Subcutaneous adipose tissue (tissue), 4 donors: ENCODE measurements around the gene KRTAP10-2. TPM values are rescaled to one million over a fixed set of nuclear protein-coding genes. Genes with fewer than 3 reads are reported as not detected.

Source experiments
- CTCF ChIP-seq: fragments of 450-650 bp; IDR thresholded peaks from one replicate; pipeline ENCODE4 v1.5.1; 2016; ENCODE audit warnings: low read depth, mild to moderate bottlenecking, control low read depth, antibody characterized with exemption, moderate library complexity
- total RNA-seq, 4 donors: library from RNA; depleted of rRNA; stranded (reverse); fragments of >200 nt; gene quantifications; one replicate each; pipeline ENCODE4 v1.1.0, GENCODE V29; 2016

The KRTAP10-2 gene
- total RNA-seq, 4 donors from 2014 or later: not detected

- TF ChIP-seq CTCF: no peak
Measured at GRCh38 chr21:44537930-44538911, 13.1 kb downstream of the KRTAP10-2 start.

- no peak for TF ChIP-seq CTCF
Measured at GRCh38 chr21:44535963-44536362, 15.3 kb downstream of the KRTAP10-2 start.

GRCh38 chr21:44534688-44535087 lies 16.6 kb downstream of the KRTAP10-2 start:
- no peak for TF ChIP-seq CTCF

GRCh38 chr21:44533891-44534627 lies 17.2 kb downstream of the KRTAP10-2 start:
- TF ChIP-seq CTCF: no peak

- no peak for TF ChIP-seq CTCF
Measured at GRCh38 chr21:44533121-44533890, 18.0 kb downstream of the KRTAP10-2 start.

GRCh38 chr21:44532712-44533111 lies 18.6 kb downstream of the KRTAP10-2 start:
- no peak for TF ChIP-seq CTCF
